WTC11 (cell line): ENCODE measurements around the gene HEXD. TPM values are rescaled to one million over a fixed set of nuclear protein-coding genes. Genes with fewer than 3 reads are reported as not detected.

Source experiments
- ATAC-seq: fragments of 200-7000 bp; cut with Tn5 transposase; 2 replicates; pipeline ENCODE4 v1.10.0; 2021; ENCODE audit warnings: mild to moderate bottlenecking, moderate library complexity
- CTCF ChIA-PET: fragments of 300-600 bp; sonication (Branson Sonifier 250); formaldehyde crosslinking; loops from one replicate; lab custom pipeline; 2021; ENCODE audit warnings: antibody characterized with exemption; lab: Charles Lee
- POLR2A ChIA-PET: fragments of 350-600 bp; sonication (Branson Sonifier 250); formaldehyde crosslinking; loops from one replicate; lab custom pipeline; 2021; ENCODE audit warnings: antibody characterized with exemption; lab: Charles Lee
- DNase-seq: peaks from one replicate; pipeline ENCODE4 v3.0.0; 2021; ENCODE audit warnings: low spot score
- H3K27ac Mint-ChIP-seq: 2 replicates; pipeline ENCODE4 v1.8.0; 2021; ENCODE audit warnings: mixed read lengths
- H3K27me3 Mint-ChIP-seq: 2 replicates; pipeline ENCODE4 v1.8.0; 2021; ENCODE audit warnings: low read depth, mild to moderate bottlenecking, moderate library complexity, mixed read lengths
- H3K36me3 Mint-ChIP-seq: 2 replicates; pipeline ENCODE4 v1.8.0; 2021; ENCODE audit warnings: mixed read lengths
- H3K4me1 Mint-ChIP-seq: 2 replicates; pipeline ENCODE4 v1.8.0; 2022; ENCODE audit warnings: mixed read lengths
- H3K4me3 Mint-ChIP-seq: 2 replicates; pipeline ENCODE4 v1.8.0; 2021; ENCODE audit warnings: mild to moderate bottlenecking, moderate library complexity, mixed read lengths
- H3K9me3 Mint-ChIP-seq: 2 replicates; pipeline ENCODE4 v1.8.0; 2021; ENCODE audit warnings: mixed read lengths
- ATF6 ChIP-seq: sonication (generic); formaldehyde crosslinking; IDR thresholded peaks from 2 replicates; pipeline ENCODE4 v1.8.1; 2023; ENCODE audit warnings: mild to moderate bottlenecking, missing genetic modification reagents
- CREB1 ChIP-seq: sonication (generic); formaldehyde crosslinking; IDR thresholded peaks from 2 replicates; pipeline ENCODE4 v1.8.0; 2023; ENCODE audit warnings: mild to moderate bottlenecking, missing genetic modification reagents
- EMX1 ChIP-seq: fragments of 250-450 bp; sonication (Bioruptor Pico); IDR thresholded peaks from 2 replicates; pipeline ENCODE4 v1.8.0; 2021; ENCODE audit warnings: mild to moderate bottlenecking
- FOXJ3 ChIP-seq: sonication (generic); formaldehyde crosslinking; IDR thresholded peaks from 2 replicates; pipeline ENCODE4 v1.9.0; 2021; ENCODE audit warnings: missing genetic modification reagents, mild to moderate bottlenecking, borderline replicate concordance
- JAZF1 ChIP-seq: fragments of 250-450 bp; sonication (Bioruptor Pico); IDR thresholded peaks from 2 replicates; pipeline ENCODE4 v1.9.0; 2021; ENCODE audit warnings: moderate library complexity, mild to moderate bottlenecking, inconsistent platforms
- JUN ChIP-seq: sonication (generic); formaldehyde crosslinking; IDR thresholded peaks from 2 replicates; pipeline ENCODE4 v1.8.0; 2023; ENCODE audit warnings: mild to moderate bottlenecking, missing genetic modification reagents
- NFATC4 ChIP-seq: fragments of 250-450 bp; sonication (Bioruptor Pico); IDR thresholded peaks from 2 replicates; pipeline ENCODE4 v1.9.0; 2021; ENCODE audit warnings: mild to moderate bottlenecking
- NR2C2 ChIP-seq: sonication (generic); formaldehyde crosslinking; IDR thresholded peaks from 2 replicates; pipeline ENCODE4 v1.8.0; 2022; ENCODE audit warnings: mild to moderate bottlenecking, missing genetic modification reagents
- NR3C1 ChIP-seq: sonication (generic); formaldehyde crosslinking; conservative IDR thresholded peaks from 2 replicates; pipeline ENCODE4 v1.8.1; 2023; ENCODE audit warnings: low read depth, mild to moderate bottlenecking, missing genetic modification reagents
- PREB ChIP-seq: sonication (generic); formaldehyde crosslinking; IDR thresholded peaks from 2 replicates; pipeline ENCODE4 v1.8.1; 2022; ENCODE audit warnings: mild to moderate bottlenecking, missing genetic modification reagents, moderate library complexity, borderline replicate concordance
- RELA ChIP-seq: sonication (generic); formaldehyde crosslinking; IDR thresholded peaks from 2 replicates; pipeline ENCODE4 v1.8.1; 2022; ENCODE audit warnings: missing genetic modification reagents, mild to moderate bottlenecking, borderline replicate concordance
- SMAD3 ChIP-seq: sonication (generic); formaldehyde crosslinking; IDR thresholded peaks from 2 replicates; pipeline ENCODE4 v1.8.0; 2022; ENCODE audit warnings: missing genetic modification reagents, mild to moderate bottlenecking, borderline replicate concordance
- ZNF219 ChIP-seq: sonication (generic); formaldehyde crosslinking; IDR thresholded peaks from 2 replicates; pipeline ENCODE4 v1.8.0; 2023; ENCODE audit warnings: missing genetic modification reagents, mild to moderate bottlenecking, borderline replicate concordance
- ZNF317 ChIP-seq: sonication (generic); formaldehyde crosslinking; IDR thresholded peaks from 2 replicates; pipeline ENCODE4 v1.8.1; 2023; ENCODE audit warnings: low read depth, mild to moderate bottlenecking, moderate library complexity, missing genetic modification reagents, borderline replicate concordance
- ZNF396 ChIP-seq: fragments of 250-450 bp; sonication (Bioruptor Pico); IDR thresholded peaks from 2 replicates; pipeline ENCODE4 v1.8.0; 2021; ENCODE audit warnings: mild to moderate bottlenecking, moderate library complexity, borderline replicate concordance
- ZNF416 ChIP-seq: fragments of 250-450 bp; sonication (Bioruptor Pico); IDR thresholded peaks from 2 replicates; pipeline ENCODE4 v1.9.0; 2021; ENCODE audit warnings: mild to moderate bottlenecking, inconsistent platforms
- ZNF423 ChIP-seq: fragments of 250-450 bp; sonication (Bioruptor Pico); IDR thresholded peaks from 2 replicates; pipeline ENCODE4 v2.1.2; 2022; ENCODE audit warnings: mild to moderate bottlenecking, moderate library complexity
- total RNA-seq: library from RNA; stranded (reverse); gene quantifications from 3 replicates; pipeline ENCODE4 v1.2.3, GENCODE V29; 2021
- TF ChIP-seq, protein P1 (sequence below): sonication (generic); formaldehyde crosslinking; IDR thresholded peaks from 2 replicates; pipeline ENCODE4 v1.8.0; 2022; ENCODE audit warnings: mild to moderate bottlenecking, missing genetic modification reagents
- TF ChIP-seq, protein P2 (sequence below): sonication (generic); formaldehyde crosslinking; IDR thresholded peaks from 2 replicates; pipeline ENCODE4 v1.8.0; 2022; ENCODE audit warnings: mild to moderate bottlenecking, missing genetic modification reagents
- TF ChIP-seq, protein P3 (sequence below): fragments of 250-450 bp; sonication (Bioruptor Pico); IDR thresholded peaks from 2 replicates; pipeline ENCODE4 v1.8.0; 2021; ENCODE audit warnings: mild to moderate bottlenecking

Gene HEXD
- total RNA-seq, 1 experiment from 2014 or later, result 36.0 TPM

DNA sequence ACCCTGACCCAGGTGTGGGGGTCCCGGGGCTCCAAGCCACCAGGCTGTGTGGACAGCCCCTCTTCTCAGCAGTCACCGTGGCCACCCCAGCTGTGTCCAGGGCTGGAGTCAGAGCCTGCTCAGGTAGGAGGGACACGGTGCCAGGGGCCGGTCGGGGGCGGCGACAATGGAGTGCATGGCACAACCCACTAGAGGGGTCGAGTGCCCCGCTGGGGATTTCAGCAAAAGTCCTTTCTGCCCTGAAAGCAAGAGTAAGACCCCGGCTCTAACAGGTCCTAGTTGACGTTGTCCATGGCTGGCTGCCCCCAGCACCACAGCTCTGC is 35.3 kb upstream of the HEXD start (continued):
- no peak for TF ChIP-seq PREB (CRISPR knock-in tag)

- Mint-ChIP-seq H3K36me3 (no peaks in the 10 kb centered on the region), H3K4me1 (peaks cover 3% of the 10 kb centered on the region), H3K4me3 (no peak overlapping the region), H3K9me3 (no peaks in the 10 kb centered on the region), H3K27ac (no peak overlapping the region), H3K27me3 (peaks cover 5% of the 10 kb centered on the region)
- DNase-seq (no peak), ATAC-seq (no peak)
- ChIA-PET CTCF (interaction anchor here (1.8 kb wide), 1 partner anchor 41 kb away, joined by 4 read pairs; no protein-coding TSS in a partner anchor), POLR2A (no interaction called here)
- TF ChIP-seq, protein P1, sequence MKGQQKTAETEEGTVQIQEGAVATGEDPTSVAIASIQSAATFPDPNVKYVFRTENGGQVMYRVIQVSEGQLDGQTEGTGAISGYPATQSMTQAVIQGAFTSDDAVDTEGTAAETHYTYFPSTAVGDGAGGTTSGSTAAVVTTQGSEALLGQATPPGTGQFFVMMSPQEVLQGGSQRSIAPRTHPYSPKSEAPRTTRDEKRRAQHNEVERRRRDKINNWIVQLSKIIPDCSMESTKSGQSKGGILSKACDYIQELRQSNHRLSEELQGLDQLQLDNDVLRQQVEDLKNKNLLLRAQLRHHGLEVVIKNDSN, result no peak
- TF ChIP-seq ZNF219 (no peak), NR3C1 (no peak), EMX1 (CRISPR knock-in tag) (no peak), RELA (CRISPR knock-in tag) (no peak), JUN (CRISPR knock-in tag) (no peak)
- TF ChIP-seq, protein P2, sequence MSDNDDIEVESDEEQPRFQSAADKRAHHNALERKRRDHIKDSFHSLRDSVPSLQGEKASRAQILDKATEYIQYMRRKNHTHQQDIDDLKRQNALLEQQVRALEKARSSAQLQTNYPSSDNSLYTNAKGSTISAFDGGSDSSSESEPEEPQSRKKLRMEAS (CRISPR knock-in tag), result no peak
These were observed 34.7 kb upstream of the HEXD start for GRCh38 chr17:82383411-82383810.

- ATAC-seq, result no peak
- no peak overlapping the region for H3K4me3 Mint-ChIP-seq
- peaks cover 3% of the 10 kb centered on the region for H3K4me1 Mint-ChIP-seq
- TF ChIP-seq JAZF1 (CRISPR knock-in tag), result no peak
- TF ChIP-seq ZNF317 (CRISPR knock-in tag), result peak; percentile 21; the same call in 1 of the 2 replicates
- H3K27me3 Mint-ChIP-seq, result peaks cover 5% of the 10 kb centered on the region
- H3K9me3 Mint-ChIP-seq, result no peaks in the 10 kb centered on the region
- no peaks in the 10 kb centered on the region for H3K36me3 Mint-ChIP-seq
- DNase-seq, result no peak
- POLR2A ChIA-PET, result interaction anchor here (0.9 kb wide), 1 partner anchor 11 kb away, joined by 3 read pairs; no protein-coding TSS in a partner anchor
- no peak overlapping the region for H3K27ac Mint-ChIP-seq
- CTCF ChIA-PET, result interaction anchor here (0.9 to 1.8 kb wide), 3 partner anchors 26 to 148 kb away, joined by 3 to 5 read pairs (median 4); no protein-coding TSS in a partner anchor
These were observed 34.0 kb upstream of the HEXD start for GRCh38 chr17:82384051-82384729.

DNA sequence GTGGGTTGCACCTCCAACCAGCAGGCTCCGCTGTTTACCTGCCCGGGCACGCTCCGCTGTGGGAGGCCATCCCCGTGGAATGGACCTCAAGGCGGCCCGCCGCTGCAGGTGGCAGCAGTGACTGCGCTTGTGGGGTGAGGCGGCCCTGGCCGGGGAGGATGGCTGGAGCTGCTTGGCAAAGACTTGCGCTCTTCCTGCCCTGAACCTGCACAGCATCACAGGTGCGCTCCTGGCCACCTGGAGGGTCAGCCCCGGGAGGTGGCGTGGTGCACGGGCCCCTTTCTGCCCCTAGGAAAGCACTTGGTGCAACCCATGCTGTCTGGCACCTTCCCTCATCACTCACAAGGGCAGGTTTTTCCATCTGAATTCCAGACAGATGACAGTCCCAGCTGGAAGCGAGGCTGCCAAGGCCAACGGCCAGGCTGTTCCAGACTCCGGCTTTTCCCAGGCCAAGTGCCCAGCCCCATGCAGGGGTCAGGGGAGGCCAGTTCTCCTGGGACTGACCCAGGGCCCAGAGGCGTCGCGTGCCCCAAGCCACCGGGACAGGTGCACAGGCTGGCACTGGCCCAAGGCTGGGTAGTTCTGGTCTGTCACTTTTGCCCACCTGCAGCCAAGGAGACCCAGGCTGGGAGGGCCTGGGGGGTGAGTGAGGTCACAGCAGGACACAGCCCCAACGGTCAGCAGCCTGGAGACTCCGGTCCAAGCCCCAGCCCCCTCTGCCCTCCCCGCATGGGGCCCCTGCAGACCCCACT is 33.2 kb upstream of the HEXD start:
- TF ChIP-seq NFATC4, result no peak
- TF ChIP-seq ZNF423 (CRISPR knock-in tag), result 0 out of 2 replicates have a peak, but pooled peaks have one; percentile 20
- Mint-ChIP-seq H3K27me3 (peaks cover 5% of the 10 kb centered on the region), H3K27ac (no peak overlapping the region), H3K4me3 (no peak overlapping the region), H3K9me3 (no peaks in the 10 kb centered on the region), H3K4me1 (peaks cover 3% of the 10 kb centered on the region), H3K36me3 (no peaks in the 10 kb centered on the region)
- ATAC-seq, result peak; percentile 51
- POLR2A ChIA-PET, result interaction anchor here (0.5 to 0.9 kb wide), 3 partner anchors 10 to 171 kb away, joined by 3 read pairs; no protein-coding TSS in a partner anchor
- CTCF ChIA-PET, result interaction anchor here (0.9 to 1.8 kb wide), 3 partner anchors 26 to 149 kb away, joined by 3 to 5 read pairs (median 4); no protein-coding TSS in a partner anchor
- DNase-seq, result no peak

DNA sequence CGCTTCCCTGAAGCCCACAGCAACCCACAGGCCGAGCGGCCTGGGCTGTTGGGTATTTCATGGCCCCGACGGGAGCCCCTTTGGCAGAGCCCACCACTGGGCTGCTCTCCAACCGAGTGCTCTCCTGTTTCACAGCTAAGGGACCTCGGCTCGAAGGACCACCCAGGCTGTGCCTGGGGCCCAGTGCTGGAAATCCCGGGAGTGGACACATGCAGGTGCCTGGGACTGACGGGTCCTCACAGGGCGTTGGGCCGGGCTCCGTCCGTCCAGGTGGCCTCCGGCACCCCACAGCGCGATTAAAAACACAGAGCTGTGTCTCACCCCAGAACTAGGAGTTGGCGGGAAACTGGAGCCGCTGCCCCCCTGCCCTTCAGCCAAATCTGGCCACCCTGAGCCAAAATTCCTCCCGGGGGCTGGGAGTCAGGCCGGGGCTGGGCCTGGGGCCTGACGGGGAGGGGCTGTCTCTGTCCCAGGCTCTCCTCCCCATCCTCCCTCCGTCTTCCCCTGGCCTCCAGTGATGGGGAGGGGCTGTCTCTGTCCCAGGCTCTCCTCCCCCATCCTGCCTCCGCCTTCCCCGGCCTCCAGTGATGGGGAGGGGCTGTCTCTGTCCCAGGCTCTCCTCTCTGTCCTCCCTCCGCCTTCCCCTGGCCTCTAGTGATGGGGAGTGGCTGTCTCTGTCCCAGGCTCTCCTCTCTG is 32.4 kb upstream of the HEXD start:
- ATAC-seq, result no peak
- TF ChIP-seq FOXJ3 (no peak), ZNF416 (CRISPR knock-in tag) (no peak), SMAD3 (CRISPR knock-in tag) (no peak), ZNF396 (CRISPR knock-in tag) (no peak), CREB1 (CRISPR knock-in tag) (no peak), ATF6 (CRISPR knock-in tag) (no peak), NR2C2 (CRISPR knock-in tag) (no peak), NR3C1 (no peak)
- TF ChIP-seq, protein P3, sequence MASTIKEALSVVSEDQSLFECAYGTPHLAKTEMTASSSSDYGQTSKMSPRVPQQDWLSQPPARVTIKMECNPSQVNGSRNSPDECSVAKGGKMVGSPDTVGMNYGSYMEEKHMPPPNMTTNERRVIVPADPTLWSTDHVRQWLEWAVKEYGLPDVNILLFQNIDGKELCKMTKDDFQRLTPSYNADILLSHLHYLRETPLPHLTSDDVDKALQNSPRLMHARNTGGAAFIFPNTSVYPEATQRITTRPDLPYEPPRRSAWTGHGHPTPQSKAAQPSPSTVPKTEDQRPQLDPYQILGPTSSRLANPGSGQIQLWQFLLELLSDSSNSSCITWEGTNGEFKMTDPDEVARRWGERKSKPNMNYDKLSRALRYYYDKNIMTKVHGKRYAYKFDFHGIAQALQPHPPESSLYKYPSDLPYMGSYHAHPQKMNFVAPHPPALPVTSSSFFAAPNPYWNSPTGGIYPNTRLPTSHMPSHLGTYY (CRISPR knock-in tag), result no peak

More for the DNA sequence above, 32.4 kb upstream of the HEXD start:
- H3K36me3 Mint-ChIP-seq, result no peaks in the 10 kb centered on the region
- no peak overlapping the region for H3K27ac Mint-ChIP-seq
- peaks cover 3% of the 10 kb centered on the region for H3K4me1 Mint-ChIP-seq
- H3K4me3 Mint-ChIP-seq, result no peak overlapping the region
- ChIA-PET CTCF (interaction anchor here (1.1 kb wide), 1 partner anchor 25 kb away, joined by 5 read pairs; no protein-coding TSS in a partner anchor), POLR2A (interaction anchor here (0.6 to 0.9 kb wide), 3 partner anchors 9 to 120 kb away, joined by 3 to 5 read pairs (median 3); no protein-coding TSS in a partner anchor)
- DNase-seq, result no peak
- peaks cover 5% of the 10 kb centered on the region for H3K27me3 Mint-ChIP-seq
- no peaks in the 10 kb centered on the region for H3K9me3 Mint-ChIP-seq
